GM19023 (cell line): ENCODE results near the gene OXSR1.
"Not testable (repeated sequence)": the region's sequence is repeated elsewhere in the genome, so short reads cannot be mapped to it uniquely, and the experiment has no call there.

Experiments used
- ATAC-seq: cut with Tn5 transposase; IDR thresholded peaks from one replicate; pipeline ENCODE4 v1.9.1; 2021; ENCODE audit warnings: mild to moderate bottlenecking, moderate library complexity; ENCODE audit not compliant: unreplicated experiment

OXSR1 gene

GRCh38 chr3:38141173-38141951 is 24.0 kb upstream of the OXSR1 start:
- ATAC-seq, result no peak

- ATAC-seq, result no peak
These were observed 23.4 kb upstream of the OXSR1 start for GRCh38 chr3:38141952-38142273.

DNA sequence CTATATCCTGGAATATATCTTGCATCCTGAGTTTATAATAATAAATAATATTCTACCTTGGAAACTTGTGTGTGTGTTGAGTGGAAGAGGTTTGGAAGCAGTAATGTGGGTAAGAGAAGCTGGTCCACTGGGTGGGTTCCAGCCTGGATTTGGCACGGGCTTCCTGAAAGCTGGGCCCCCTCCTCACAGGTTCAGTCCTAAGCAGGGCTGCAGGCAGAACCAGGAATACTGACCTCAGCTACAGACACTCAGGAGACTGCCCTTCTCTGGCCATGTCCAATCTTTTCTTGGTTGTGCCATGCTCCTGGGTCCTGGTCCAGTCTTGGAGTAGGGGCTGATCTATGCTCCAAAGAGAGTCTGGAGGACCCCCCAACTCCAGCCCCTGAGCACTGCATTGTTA is 22.4 kb upstream of the OXSR1 start:
- no peak for ATAC-seq

- ATAC-seq, result no peak
These were observed 21.8 kb upstream of the OXSR1 start for GRCh38 chr3:38143511-38143910.

GRCh38 chr3:38146504-38146903 is 18.8 kb upstream of the OXSR1 start:
- ATAC-seq, result no peak

DNA sequence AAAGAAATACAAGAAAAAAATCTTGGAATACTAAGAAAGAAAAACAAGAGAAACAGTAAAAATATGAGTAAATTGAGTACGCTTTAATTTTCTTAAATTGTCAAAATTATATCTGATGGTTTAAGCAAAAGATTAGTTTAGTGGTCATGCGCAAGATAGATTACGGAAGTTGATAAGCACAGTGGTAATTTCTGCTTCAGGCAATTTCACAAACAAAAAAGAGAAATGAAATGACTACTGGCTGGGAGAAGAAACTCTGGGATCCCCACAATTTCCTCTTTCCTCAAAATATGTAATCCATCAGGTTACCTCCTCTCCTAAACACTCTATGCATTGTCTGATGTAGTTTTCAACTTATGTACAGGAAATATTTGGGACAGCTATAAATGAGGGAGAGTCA is 17.9 kb upstream of the OXSR1 start:
- no peak for ATAC-seq

DNA sequence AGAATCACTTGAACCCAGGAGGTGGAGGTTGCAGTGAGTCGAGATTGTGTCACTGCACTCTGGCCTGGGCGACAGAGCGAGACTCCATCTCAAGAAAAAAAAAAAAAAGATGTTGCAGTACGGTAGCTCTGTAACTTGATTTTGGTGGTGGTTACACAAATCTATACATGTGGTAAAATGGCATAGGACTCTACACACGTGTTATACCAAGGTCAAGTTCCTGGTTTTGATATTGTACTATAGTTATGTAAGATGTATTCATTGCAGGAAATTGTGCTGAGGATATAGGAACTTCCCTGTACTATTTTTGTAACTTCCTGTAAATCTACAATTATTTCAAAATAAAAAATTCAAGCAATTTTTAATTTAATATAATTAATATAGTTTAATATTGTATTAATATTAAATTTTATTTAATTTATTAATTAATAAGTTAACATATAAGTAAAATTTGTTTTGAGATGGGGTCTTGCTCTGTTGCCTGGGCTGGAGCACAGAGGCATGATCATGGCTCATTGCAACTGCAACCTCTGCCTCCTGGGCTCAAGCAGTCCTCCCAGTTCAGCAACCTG is 16.9 kb upstream of the OXSR1 start:
- ATAC-seq, result no peak

GRCh38 chr3:38149708-38150107 is 15.6 kb upstream of the OXSR1 start:
- no peak for ATAC-seq

- no peak for ATAC-seq
These were observed 14.4 kb upstream of the OXSR1 start for GRCh38 chr3:38150780-38151528.

DNA sequence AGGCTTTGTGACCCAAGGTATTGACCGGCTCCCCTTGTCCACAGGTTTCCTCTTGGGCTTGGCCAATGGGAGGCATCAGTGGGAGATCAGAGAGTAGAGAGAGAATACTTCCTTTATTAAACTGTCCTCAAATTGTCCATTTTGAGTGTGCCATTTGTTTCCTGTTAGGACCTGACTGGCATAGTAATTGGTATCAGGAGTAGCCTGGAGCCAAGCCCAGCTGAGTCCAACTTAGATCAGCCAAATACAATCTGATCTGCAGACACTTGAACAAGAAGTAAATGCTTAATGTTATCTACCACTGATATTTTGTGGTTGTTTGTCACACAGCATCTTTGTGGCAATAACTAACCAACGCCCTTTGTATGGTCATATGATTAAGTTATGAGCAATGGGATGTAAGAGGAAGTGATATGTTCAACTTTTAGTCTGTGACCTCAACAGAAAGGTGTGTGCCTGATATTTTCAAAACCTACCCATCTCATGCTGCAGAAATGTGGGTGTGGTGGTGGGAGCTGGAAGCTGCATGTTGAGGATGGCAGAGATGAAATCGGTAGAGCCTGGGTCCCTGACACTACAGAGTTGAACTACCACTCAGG is 13.6 kb upstream of the OXSR1 start:
- ATAC-seq, result no peak

DNA sequence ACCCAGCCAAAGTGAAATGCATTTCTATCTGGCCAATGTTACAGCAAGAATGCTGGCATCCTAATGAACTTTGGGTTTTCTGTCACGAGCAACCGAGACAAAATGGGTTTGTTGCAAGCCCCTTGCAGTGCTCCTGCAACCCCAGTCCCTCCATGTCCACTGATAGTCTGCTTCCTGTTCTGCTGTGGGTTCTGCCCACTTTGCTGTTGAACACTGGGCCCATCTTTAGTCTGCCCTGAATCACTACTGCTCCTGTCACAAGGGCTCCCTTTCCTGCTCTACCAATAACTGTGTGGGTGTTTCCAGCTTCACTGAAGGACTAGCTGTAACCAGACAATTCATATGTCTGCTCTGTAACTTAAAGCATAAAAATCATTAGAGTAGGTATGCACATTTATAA is 12.7 kb upstream of the OXSR1 start:
- no peak for ATAC-seq

GRCh38 chr3:38153221-38153620 is 12.1 kb upstream of the OXSR1 start:
- no peak for ATAC-seq

- no peak for ATAC-seq
These were observed 11.3 kb upstream of the OXSR1 start for GRCh38 chr3:38154033-38154494.

DNA sequence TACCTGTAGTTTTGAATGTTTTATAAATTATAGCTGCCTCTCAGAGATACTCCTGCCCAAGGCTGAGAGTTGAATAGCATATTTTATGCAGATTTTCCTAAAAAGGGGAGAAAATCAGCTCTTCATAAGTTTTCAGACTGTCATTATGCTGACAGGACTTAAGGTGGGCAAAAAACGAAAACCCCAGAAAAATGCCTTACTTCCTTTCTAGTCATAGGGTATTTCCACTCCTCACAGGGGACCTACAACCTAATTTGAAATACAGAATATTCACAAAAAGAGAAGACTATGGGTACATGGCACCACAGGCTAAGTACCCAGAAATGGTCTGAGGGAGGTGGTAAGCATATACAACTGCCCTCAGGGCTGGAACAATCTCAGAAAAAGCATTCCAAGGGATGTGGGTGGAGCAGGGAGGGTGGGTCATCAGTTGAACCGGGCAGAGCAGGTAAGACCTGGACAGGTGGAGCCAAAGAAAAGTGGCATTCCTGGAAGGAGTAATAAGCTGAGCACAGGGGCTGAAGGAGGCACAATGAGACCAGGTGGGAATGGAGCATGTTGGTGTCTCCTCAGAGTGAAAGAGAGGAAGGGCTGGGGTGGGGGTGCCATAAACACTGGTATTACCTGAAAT is 10.6 kb upstream of the OXSR1 start:
- no peak for ATAC-seq

- no peak for ATAC-seq
These were observed 9.5 kb upstream of the OXSR1 start for GRCh38 chr3:38155825-38156224.

DNA sequence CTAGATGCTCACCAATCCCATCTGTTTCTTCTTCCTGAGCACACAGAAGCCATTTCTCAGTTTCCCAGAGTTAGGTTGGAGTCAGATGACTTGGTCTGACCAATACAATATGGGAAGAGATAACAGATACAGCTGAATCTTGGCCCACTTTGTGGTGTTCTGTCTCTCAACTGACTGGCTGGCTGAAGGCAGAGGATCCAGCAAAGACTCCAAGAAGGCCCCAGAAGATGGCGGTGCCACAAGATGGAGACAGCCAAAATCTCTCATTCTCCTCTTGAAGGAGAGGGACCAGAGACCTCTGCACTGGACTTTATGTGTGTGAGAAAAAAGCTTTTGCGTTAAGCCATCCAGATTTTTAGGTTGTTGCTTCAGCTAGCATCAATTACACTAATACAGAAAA is 8.2 kb upstream of the OXSR1 start:
- ATAC-seq, result no peak

- no peak for ATAC-seq
These were observed 7.7 kb upstream of the OXSR1 start for GRCh38 chr3:38157595-38157994.

DNA sequence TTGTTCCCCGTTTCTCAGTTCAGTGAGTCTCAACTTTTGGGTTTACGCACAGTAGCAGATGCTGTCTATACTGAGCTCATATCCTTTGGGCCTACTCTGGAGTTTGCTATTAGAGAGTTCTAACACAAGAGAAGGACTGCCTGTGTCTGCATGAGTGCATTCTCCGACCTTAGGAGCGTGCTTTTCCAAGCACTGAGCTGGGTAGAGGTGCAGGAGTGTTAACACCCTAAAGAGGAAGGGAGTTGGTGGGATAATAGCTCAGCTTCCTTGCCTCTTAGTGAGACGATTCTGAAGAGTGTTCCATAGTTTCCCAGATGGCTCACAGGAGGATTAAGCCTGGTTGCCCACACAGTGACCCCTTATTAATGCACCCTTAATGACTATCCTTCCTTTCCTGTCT is 6.9 kb upstream of the OXSR1 start:
- no peak for ATAC-seq

DNA sequence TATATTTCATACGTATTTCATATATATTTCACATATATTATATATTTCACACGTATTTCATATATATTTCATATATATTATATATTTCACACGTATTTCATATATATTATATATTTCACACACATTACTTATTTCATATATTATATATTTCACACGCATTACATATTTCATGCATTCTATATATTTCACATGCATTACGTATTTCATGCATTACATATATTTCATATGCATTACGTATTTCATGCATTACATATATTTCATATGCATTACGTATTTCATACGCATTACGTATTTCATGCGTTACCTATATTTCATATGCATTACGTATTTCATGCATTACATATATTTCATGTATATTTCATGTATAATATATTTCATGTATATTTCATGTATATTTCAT is 4.6 kb upstream of the OXSR1 start:
- not testable (repeated sequence) for ATAC-seq

DNA sequence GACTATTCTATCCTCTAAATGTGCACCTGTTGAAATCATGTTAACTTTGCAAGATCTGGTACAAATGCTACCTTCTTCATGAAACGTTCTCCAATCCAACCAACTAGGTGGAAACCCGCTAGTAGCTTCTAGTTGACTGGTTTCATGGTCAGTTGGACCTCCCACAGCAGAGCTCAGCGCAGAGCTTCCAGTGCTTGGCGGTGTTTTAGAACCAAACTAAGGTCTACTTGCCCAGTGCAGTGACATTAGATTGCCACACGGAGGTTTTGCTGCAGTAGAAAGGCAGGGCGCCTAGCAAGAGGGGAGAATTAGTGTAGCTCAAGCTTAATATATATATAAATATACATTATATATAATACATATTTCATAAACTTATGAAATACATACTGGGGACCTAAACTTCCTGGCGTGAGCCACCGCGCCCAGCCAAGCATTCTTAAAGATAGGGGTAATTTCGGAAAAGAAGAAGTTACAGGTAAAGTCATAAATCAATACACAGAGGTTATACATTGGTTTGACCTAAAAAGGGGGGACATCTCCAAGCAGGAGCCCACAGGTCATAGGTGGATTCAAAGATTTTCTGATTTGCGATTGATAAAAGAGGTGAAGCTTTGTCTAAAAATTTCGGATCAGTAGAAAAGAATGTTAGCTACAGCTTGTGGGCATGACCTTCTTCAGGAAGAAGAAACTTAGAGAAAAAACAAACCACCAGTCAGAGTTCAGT is 2.1 kb upstream of the OXSR1 start:
- no peak for ATAC-seq
